ENCODE results near the gene VEZT. TPM values are rescaled to one million over a fixed set of nuclear protein-coding genes. Genes with fewer than 3 reads are reported as not detected.

The VEZT gene
- total and polyA plus RNA-seq, 10 of the 15 experiments (the other 5 are each of a cell fraction or from before 2014, with no cell fraction given): 32.8 to 134 (median 66.2) TPM

GRCh38 chr12:95237315-95237714, 19.7 kb downstream of the VEZT start (continued):
- TF ChIP-seq ZNF687 (IDR thresholded peaks at IDR 0.05): no peak
- TF ChIP-seq HDAC2 (IDR thresholded peaks at IDR 0.05): no peak
- TF ChIP-seq RCOR1 (conservative IDR thresholded peaks at IDR 0.05; ENCODE audit: low read depth, low read length): no peak
- no peak for TF ChIP-seq NR2C2 (IDR thresholded peaks at IDR 0.05; ENCODE audit: borderline replicate concordance, control insufficient read depth, insufficient read length, low read depth)
- TF ChIP-seq MYC (IDR thresholded peaks at IDR 0.05; ENCODE audit: insufficient read depth, insufficient read length, insufficient replicate concordance, low read length, severe bottlenecking): no peak
- TF ChIP-seq ZNF622 (IDR thresholded peaks at IDR 0.05): no peak
- no peak for TF ChIP-seq TCF7 (IDR thresholded peaks at IDR 0.05; ENCODE audit: borderline replicate concordance)
- TF ChIP-seq, protein P1, sequence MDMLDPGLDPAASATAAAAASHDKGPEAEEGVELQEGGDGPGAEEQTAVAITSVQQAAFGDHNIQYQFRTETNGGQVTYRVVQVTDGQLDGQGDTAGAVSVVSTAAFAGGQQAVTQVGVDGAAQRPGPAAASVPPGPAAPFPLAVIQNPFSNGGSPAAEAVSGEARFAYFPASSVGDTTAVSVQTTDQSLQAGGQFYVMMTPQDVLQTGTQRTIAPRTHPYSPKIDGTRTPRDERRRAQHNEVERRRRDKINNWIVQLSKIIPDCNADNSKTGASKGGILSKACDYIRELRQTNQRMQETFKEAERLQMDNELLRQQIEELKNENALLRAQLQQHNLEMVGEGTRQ (IDR thresholded peaks at IDR 0.05; ENCODE audit: borderline replicate concordance, low read depth, low read length): no peak
- TF ChIP-seq NFYB (IDR thresholded peaks at IDR 0.05; ENCODE audit: insufficient read depth, low read depth, low read length): no peak
- no peak for TF ChIP-seq MEF2A (IDR thresholded peaks at IDR 0.05; ENCODE audit: insufficient read depth, low read depth, low read length)
